Activated CD8-positive, alpha-beta memory T cell treated with anti-CD3 and anti-CD28 coated beads, Interleukin-2, amount 50 U/mL, for 4 hours (primary cell): Measurements from ENCODE around the gene RALB.

ENCODE experiments used
- DNase-seq: peaks from one replicate; pipeline ENCODE4 v3.0.0-alpha.2; 2020

The RALB gene

GRCh38 chr2:120269076-120269744 is 16.6 kb downstream of the RALB start:
- DNase-seq = no peak

GRCh38 chr2:120269816-120270215 is 17.2 kb downstream of the RALB start:
- DNase-seq = no peak

- DNase-seq = no peak
These were observed 19.2 kb downstream of the RALB start for GRCh38 chr2:120271711-120272379.

- DNase-seq = no peak
These were observed 20.3 kb downstream of the RALB start for GRCh38 chr2:120272763-120273481.

- DNase-seq = no peak
These were observed 23.2 kb downstream of the RALB start for GRCh38 chr2:120275617-120276400.

GRCh38 chr2:120277505-120278205 is 25.0 kb downstream of the RALB start:
- no peak for DNase-seq

- no peak for DNase-seq
These were observed 26.2 kb downstream of the RALB start for GRCh38 chr2:120278901-120279300.

- no peak for DNase-seq
These were observed 27.1 kb downstream of the RALB start for GRCh38 chr2:120279708-120280107.

- no peak for DNase-seq
These were observed 31.0 kb downstream of the RALB start for GRCh38 chr2:120283649-120284048.

GRCh38 chr2:120285056-120285455 is 32.4 kb downstream of the RALB start:
- DNase-seq = no peak

GRCh38 chr2:120287183-120288015 is 34.7 kb downstream of the RALB start:
- DNase-seq = no peak

- no peak for DNase-seq
These were observed 35.3 kb downstream of the RALB start for GRCh38 chr2:120288016-120288373.

- DNase-seq = no peak
These were observed 36.7 kb downstream of the RALB start for GRCh38 chr2:120289221-120289906.

- DNase-seq = no peak
These were observed 38.1 kb downstream of the RALB start for GRCh38 chr2:120290737-120291136.

GRCh38 chr2:120291401-120292311 is 39.0 kb downstream of the RALB start:
- no peak for DNase-seq

- DNase-seq = no peak
These were observed 40.7 kb downstream of the RALB start for GRCh38 chr2:120293096-120294007.

GRCh38 chr2:120294008-120294340 is 41.3 kb downstream of the RALB start:
- DNase-seq = no peak

GRCh38 chr2:120298173-120298835 is 45.7 kb downstream of the RALB start:
- DNase-seq = no peak
